WERI-Rb-1 (cell line): Measurements from ENCODE around the gene ATAT1.

Experiments
- DNase-seq: peaks from one replicate; pipeline ENCODE4 v3.0.0-alpha.2; 2020
- H3K27ac ChIP-seq: fragments of 250-450 bp; sonication (Bioruptor Pico); 2 replicates; pipeline ENCODE4 v1.5.1; 2020; ENCODE audit warnings: mild to moderate bottlenecking, moderate library complexity
- H3K27me3 ChIP-seq: fragments of 250-450 bp; sonication (Bioruptor Pico); 2 replicates; pipeline ENCODE4 v1.5.1; 2021; ENCODE audit warnings: mild to moderate bottlenecking, low read depth, moderate library complexity; ENCODE audit not compliant: insufficient read depth, severe bottlenecking
- H3K36me3 ChIP-seq: fragments of 250-450 bp; sonication (Bioruptor Pico); 2 replicates; pipeline ENCODE4 v1.5.1; 2020; ENCODE audit warnings: mild to moderate bottlenecking, moderate library complexity
- H3K4me3 ChIP-seq: 2 replicates; pipeline ENCODE4 v1.5.1; 2011; ENCODE audit warnings: low read depth, mild to moderate bottlenecking, control low read depth, low read length
- H3K9me3 ChIP-seq: fragments of 250-450 bp; sonication (Bioruptor Pico); 2 replicates; pipeline ENCODE4 v1.5.1; 2021; ENCODE audit warnings: mild to moderate bottlenecking, moderate library complexity; ENCODE audit not compliant: severe bottlenecking
- TF ChIP-seq, protein P1 (sequence below): IDR thresholded peaks from 2 replicates; pipeline ENCODE4 v1.5.1; 2011; ENCODE audit warnings: low read depth, mild to moderate bottlenecking, control low read depth, inconsistent platforms, low read length

The ATAT1 gene

GRCh38 chr6:30600451-30600961, 26.2 kb upstream of the ATAT1 start:
- no peak for DNase-seq
- no peak overlapping the region for H3K4me3 ChIP-seq
- no peaks in the 10 kb centered on the region for H3K9me3 ChIP-seq
- H3K27me3 ChIP-seq = no peaks in the 10 kb centered on the region
- H3K27ac ChIP-seq = no peak overlapping the region
- peaks cover 80% of the 10 kb centered on the region for H3K36me3 ChIP-seq
- TF ChIP-seq, protein P1, sequence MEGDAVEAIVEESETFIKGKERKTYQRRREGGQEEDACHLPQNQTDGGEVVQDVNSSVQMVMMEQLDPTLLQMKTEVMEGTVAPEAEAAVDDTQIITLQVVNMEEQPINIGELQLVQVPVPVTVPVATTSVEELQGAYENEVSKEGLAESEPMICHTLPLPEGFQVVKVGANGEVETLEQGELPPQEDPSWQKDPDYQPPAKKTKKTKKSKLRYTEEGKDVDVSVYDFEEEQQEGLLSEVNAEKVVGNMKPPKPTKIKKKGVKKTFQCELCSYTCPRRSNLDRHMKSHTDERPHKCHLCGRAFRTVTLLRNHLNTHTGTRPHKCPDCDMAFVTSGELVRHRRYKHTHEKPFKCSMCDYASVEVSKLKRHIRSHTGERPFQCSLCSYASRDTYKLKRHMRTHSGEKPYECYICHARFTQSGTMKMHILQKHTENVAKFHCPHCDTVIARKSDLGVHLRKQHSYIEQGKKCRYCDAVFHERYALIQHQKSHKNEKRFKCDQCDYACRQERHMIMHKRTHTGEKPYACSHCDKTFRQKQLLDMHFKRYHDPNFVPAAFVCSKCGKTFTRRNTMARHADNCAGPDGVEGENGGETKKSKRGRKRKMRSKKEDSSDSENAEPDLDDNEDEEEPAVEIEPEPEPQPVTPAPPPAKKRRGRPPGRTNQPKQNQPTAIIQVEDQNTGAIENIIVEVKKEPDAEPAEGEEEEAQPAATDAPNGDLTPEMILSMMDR = no peak

DNA sequence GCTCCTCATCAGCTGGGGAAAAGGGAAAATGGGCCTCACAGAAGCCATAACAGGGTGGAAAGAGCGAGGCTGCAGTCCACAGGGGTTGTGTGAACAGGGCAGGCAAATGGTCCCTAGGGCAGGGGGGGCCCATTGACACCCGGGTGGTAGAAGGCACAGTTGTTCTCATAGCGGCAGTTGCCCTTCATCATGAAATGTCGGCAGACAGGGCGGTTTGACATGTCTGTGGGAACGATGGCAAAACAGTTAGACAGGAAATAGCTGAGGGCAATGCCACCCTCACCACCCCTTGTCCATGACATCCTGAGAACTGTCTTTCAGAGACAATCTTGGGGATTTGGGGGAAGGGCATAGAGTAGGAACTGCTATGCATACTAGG, 25.2 kb upstream of the ATAT1 start:
- Histone ChIP-seq H3K4me3 (no peak overlapping the region), H3K27me3 (no peaks in the 10 kb centered on the region), H3K36me3 (peaks cover 87% of the 10 kb centered on the region), H3K27ac (no peak overlapping the region), H3K9me3 (no peaks in the 10 kb centered on the region)
- no peak for DNase-seq
- TF ChIP-seq, protein P1 = no peak

- Histone ChIP-seq H3K27me3 (no peaks in the 10 kb centered on the region), H3K9me3 (no peaks in the 10 kb centered on the region), H3K27ac (no peak overlapping the region), H3K36me3 (peaks cover 90% of the 10 kb centered on the region), H3K4me3 (no peak overlapping the region)
- TF ChIP-seq, protein P1 = no peak
- no peak for DNase-seq
Measured at GRCh38 chr6:30601815-30602641, 24.6 kb upstream of the ATAT1 start.

DNA sequence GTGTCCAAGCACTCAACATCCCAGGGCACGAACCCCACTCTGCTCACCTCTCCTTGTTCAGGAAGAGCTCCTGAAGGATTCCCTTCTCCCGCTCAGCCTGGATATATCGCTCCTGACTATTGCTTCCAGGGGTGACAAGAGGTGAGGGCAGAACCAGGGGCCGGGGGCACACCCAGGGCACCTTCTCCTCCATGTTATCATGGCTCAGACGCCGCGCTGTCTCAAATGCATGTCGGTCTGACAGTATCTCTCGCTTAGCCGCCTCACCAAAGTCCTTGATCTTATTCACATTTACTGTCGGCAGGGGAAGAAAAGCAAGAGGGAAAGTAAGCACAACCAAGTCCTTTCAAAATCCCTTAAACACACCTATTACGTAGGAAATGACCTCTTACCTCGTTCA, 22.7 kb upstream of the ATAT1 start:
- Histone ChIP-seq H3K9me3 (no peaks in the 10 kb centered on the region), H3K36me3 (peaks cover 97% of the 10 kb centered on the region), H3K27ac (no peak overlapping the region), H3K27me3 (no peaks in the 10 kb centered on the region), H3K4me3 (no peak overlapping the region)
- no peak for DNase-seq
- TF ChIP-seq, protein P1 = no peak

GRCh38 chr6:30610065-30610464, 16.6 kb upstream of the ATAT1 start:
- no peak for DNase-seq
- no peaks in the 10 kb centered on the region for H3K27me3 ChIP-seq
- TF ChIP-seq, protein P1 = no peak
- no peak overlapping the region for H3K4me3 ChIP-seq
- no peaks in the 10 kb centered on the region for H3K9me3 ChIP-seq
- peaks cover 79% of the 10 kb centered on the region for H3K36me3 ChIP-seq
- H3K27ac ChIP-seq = no peak overlapping the region
